Body of pancreas (tissue), 4 donors: ENCODE measurements around the gene TRIM34.

Source experiments
- POLR2A ChIP-seq, 3 donors: fragments of 450-650 bp; IDR thresholded peaks; one replicate each; pipeline ENCODE4 v1.6.1; 2016; ENCODE audit warnings: antibody characterized with exemption in 3 of 3, mild to moderate bottlenecking in 2 of 3
- TF ChIP-seq, protein P1 (sequence below), 7 experiments: fragments of 450-650 bp in 4 of 7; fragments of 200-600 bp in 3 of 7; sonication (generic) in 3 of 7; IDR thresholded peaks; one replicate each; pipeline ENCODE4 v1.5.1; 2016 to 2019; ENCODE audit warnings: antibody characterized with exemption in 7 of 7

DNA sequence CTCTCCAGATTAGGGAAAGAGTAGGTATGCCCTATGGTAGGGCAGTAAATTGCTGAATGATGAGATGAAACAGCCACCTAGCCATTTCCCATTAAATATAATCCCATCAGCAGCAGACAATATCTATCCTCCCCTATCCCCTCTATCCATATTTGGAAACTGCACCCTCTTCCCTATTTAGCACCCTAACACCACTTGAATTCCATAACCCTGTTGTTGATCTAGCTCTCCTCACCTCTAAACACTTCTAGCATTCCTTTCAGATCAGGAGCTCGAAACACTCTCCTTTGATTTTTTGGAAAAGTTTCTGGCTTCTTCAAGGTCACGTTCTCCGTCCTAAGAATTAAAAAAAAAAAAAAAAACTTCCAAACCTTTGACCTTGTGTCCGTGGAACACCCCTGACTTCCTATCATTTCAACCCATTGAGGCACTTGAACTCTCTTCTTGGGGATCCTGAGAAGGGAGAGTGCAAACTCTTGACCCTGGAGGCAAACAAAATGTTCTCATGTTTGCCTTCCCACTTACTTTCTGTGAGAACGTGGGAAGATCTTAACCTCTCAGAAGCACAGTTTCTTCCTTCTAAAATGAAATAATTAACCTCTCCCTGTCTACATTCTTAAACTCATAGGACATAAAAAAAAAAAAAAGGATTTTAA lies 41.1 kb downstream of the TRIM34 start:
- no peak for TF ChIP-seq POLR2A (IDR thresholded peaks at IDR 0.05)
- TF ChIP-seq, protein P1, sequence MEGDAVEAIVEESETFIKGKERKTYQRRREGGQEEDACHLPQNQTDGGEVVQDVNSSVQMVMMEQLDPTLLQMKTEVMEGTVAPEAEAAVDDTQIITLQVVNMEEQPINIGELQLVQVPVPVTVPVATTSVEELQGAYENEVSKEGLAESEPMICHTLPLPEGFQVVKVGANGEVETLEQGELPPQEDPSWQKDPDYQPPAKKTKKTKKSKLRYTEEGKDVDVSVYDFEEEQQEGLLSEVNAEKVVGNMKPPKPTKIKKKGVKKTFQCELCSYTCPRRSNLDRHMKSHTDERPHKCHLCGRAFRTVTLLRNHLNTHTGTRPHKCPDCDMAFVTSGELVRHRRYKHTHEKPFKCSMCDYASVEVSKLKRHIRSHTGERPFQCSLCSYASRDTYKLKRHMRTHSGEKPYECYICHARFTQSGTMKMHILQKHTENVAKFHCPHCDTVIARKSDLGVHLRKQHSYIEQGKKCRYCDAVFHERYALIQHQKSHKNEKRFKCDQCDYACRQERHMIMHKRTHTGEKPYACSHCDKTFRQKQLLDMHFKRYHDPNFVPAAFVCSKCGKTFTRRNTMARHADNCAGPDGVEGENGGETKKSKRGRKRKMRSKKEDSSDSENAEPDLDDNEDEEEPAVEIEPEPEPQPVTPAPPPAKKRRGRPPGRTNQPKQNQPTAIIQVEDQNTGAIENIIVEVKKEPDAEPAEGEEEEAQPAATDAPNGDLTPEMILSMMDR (IDR thresholded peaks at IDR 0.05), result no peak
